A673 (cell line): ENCODE measurements around the gene HDHD3. TPM values are rescaled to one million over a fixed set of nuclear protein-coding genes. Genes with fewer than 3 reads are reported as not detected.

ENCODE experiments used
- BruUV-seq: library from RNA; stranded (reverse); fragments of 400-500 nt; replicated peaks from 2 replicates; lab custom pipeline; 2021; lab: Mats Ljungman, UMichigan
- CTCF ChIA-PET: fragments of 300-600 bp; sonication (Branson Sonifier 250); formaldehyde crosslinking; loops from one replicate; lab custom pipeline; 2022; ENCODE audit warnings: antibody characterized with exemption; lab: Charles Lee
- POLR2A ChIA-PET: fragments of 300-600 bp; sonication (Branson Sonifier 250); formaldehyde crosslinking; loops from one replicate; lab custom pipeline; 2022; ENCODE audit warnings: antibody characterized with exemption; ENCODE audit not compliant: low non-redundant PET; lab: Charles Lee
- DNase-seq: peaks from one replicate; pipeline ENCODE4 v3.0.0-alpha.2; 2015; ENCODE audit warnings: low spot score
- H3K27ac ChIP-seq: fragments of 200-600 bp; sonication (generic); 2 replicates; pipeline ENCODE4 v1.5.1; 2016; ENCODE audit warnings: mixed run types, low read depth, mild to moderate bottlenecking, mixed read lengths, antibody characterized with exemption, low read length; ENCODE audit not compliant: poor library complexity, severe bottlenecking
- H3K27me3 ChIP-seq: fragments of 200-600 bp; sonication (generic); replicated peaks from 2 replicates; pipeline ENCODE4 v1.6.1; 2017; ENCODE audit warnings: mixed run types, low read depth, mild to moderate bottlenecking, mixed read lengths, antibody characterized with exemption, low read length; ENCODE audit not compliant: insufficient read depth, poor library complexity
- H3K36me3 ChIP-seq: fragments of 200-600 bp; sonication (generic); 2 replicates; pipeline ENCODE4 v1.6.1; 2016; ENCODE audit warnings: mixed run types, mild to moderate bottlenecking, mixed read lengths, antibody characterized with exemption, low read length; ENCODE audit not compliant: insufficient read depth, poor library complexity, severe bottlenecking
- H3K4me1 ChIP-seq: fragments of 200-600 bp; sonication (generic); 2 replicates; pipeline ENCODE4 v1.6.1; 2017; ENCODE audit warnings: mixed run types, mild to moderate bottlenecking, mixed read lengths, antibody characterized with exemption, low read length; ENCODE audit not compliant: insufficient read depth, poor library complexity, severe bottlenecking
- H3K4me3 ChIP-seq: fragments of 200-600 bp; sonication (generic); 2 replicates; pipeline ENCODE4 v1.5.1; 2016; ENCODE audit warnings: low read depth, mixed run types, mild to moderate bottlenecking, mixed read lengths, low read length; ENCODE audit not compliant: poor library complexity, severe bottlenecking
- H3K9me3 ChIP-seq: fragments of 200-600 bp; sonication (generic); 2 replicates; pipeline ENCODE4 v1.6.1; 2016; ENCODE audit warnings: mixed run types, low read depth, mild to moderate bottlenecking, mixed read lengths, antibody characterized with exemption, low read length; ENCODE audit not compliant: poor library complexity, severe bottlenecking
- EZH2 ChIP-seq: fragments of 200-600 bp; sonication (generic); IDR thresholded peaks from 2 replicates; pipeline ENCODE4 v1.6.1; 2017; ENCODE audit warnings: borderline replicate concordance, low read depth, mild to moderate bottlenecking, mixed read lengths, antibody characterized with exemption, low read length; ENCODE audit not compliant: poor library complexity, severe bottlenecking
- intact Hi-C: fragments of 100-400 bp; cut with micrococcal nuclease; formaldehyde crosslinking; loops from one replicate; pipeline ENCODE4 v1.10.0; 2022; ENCODE audit not compliant: unreplicated experiment
- total RNA-seq: library from RNA; stranded (reverse); gene quantifications from 2 replicates; pipeline ENCODE4 v1.2.3, GENCODE V29; 2021
- TF ChIP-seq, protein P1 (sequence below): fragments of 300-800, 200-600 bp; sonication (generic); conservative IDR thresholded peaks from 2 replicates; pipeline ENCODE4 v1.5.1; 2017; ENCODE audit warnings: low read depth, mild to moderate bottlenecking, antibody characterized with exemption, low read length, moderate library complexity, mixed read lengths

The HDHD3 gene
- total RNA-seq, 1 experiment from 2014 or later, result 9.4 TPM

DNA sequence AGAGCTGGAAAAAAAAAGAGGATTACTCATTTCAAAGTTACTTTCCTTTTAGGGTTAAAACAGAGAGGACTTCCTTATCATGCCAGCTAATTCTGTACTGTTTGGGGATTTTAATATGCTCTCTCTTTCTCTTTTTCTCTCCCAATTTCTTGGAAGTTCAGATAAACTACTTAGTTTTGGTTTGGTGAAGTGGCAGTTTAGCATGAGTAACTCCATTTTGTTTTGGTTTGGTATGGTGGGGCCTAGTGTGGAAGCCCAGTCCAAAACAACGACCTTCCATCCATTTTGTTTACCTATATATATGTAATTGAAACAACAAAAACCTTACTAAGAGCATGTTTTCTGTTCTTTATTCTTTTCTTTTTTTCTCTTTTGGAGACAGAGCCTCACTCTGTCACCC lies 31.1 kb downstream of the HDHD3 start:
- ChIA-PET POLR2A (interaction anchor here (0.6 kb wide), 1 partner anchor 12 kb away, joined by 4 read pairs; no protein-coding TSS in a partner anchor), CTCF (no interaction called here)
- no peak for DNase-seq
- intact Hi-C loops, result no loop called here
- Histone ChIP-seq H3K27me3 (peaks cover 24% of the 10 kb centered on the region), H3K4me1 (peaks cover 7% of the 10 kb centered on the region), H3K9me3 (no peaks in the 10 kb centered on the region), H3K4me3 (no peak overlapping the region), H3K36me3 (no peaks in the 10 kb centered on the region), H3K27ac (no peak overlapping the region)
- TF ChIP-seq EZH2, result no peak
- TF ChIP-seq, protein P1, sequence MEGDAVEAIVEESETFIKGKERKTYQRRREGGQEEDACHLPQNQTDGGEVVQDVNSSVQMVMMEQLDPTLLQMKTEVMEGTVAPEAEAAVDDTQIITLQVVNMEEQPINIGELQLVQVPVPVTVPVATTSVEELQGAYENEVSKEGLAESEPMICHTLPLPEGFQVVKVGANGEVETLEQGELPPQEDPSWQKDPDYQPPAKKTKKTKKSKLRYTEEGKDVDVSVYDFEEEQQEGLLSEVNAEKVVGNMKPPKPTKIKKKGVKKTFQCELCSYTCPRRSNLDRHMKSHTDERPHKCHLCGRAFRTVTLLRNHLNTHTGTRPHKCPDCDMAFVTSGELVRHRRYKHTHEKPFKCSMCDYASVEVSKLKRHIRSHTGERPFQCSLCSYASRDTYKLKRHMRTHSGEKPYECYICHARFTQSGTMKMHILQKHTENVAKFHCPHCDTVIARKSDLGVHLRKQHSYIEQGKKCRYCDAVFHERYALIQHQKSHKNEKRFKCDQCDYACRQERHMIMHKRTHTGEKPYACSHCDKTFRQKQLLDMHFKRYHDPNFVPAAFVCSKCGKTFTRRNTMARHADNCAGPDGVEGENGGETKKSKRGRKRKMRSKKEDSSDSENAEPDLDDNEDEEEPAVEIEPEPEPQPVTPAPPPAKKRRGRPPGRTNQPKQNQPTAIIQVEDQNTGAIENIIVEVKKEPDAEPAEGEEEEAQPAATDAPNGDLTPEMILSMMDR, result no peak
- no TSS peak for BruUV-seq

GRCh38 chr9:113345190-113345589 lies 31.6 kb downstream of the HDHD3 start:
- H3K27me3 ChIP-seq, result peaks cover 19% of the 10 kb centered on the region
- H3K27ac ChIP-seq, result no peak overlapping the region
- no peak overlapping the region for H3K4me3 ChIP-seq
- intact Hi-C loops, result no loop called here
- ChIA-PET POLR2A (interaction anchor here (0.6 kb wide), 1 partner anchor 13 kb away, joined by 4 read pairs; no protein-coding TSS in a partner anchor), CTCF (no interaction called here)
- H3K36me3 ChIP-seq, result no peaks in the 10 kb centered on the region
- no peaks in the 10 kb centered on the region for H3K9me3 ChIP-seq
- H3K4me1 ChIP-seq, result peaks cover 7% of the 10 kb centered on the region
- TF ChIP-seq EZH2, result no peak
- TF ChIP-seq, protein P1, result no peak
- BruUV-seq, result no TSS peak
- no peak for DNase-seq

GRCh38 chr9:113343732-113344231 lies 33.0 kb downstream of the HDHD3 start:
- CTCF ChIA-PET, result no interaction called here
- Histone ChIP-seq H3K9me3 (no peaks in the 10 kb centered on the region), H3K4me1 (peaks cover 13% of the 10 kb centered on the region), H3K4me3 (no peak overlapping the region), H3K27me3 (peaks cover 7% of the 10 kb centered on the region), H3K27ac (peak overlapping the region; percentile 61), H3K36me3 (no peaks in the 10 kb centered on the region)
- peak; percentile 74 for DNase-seq
- BruUV-seq, result no TSS peak
- POLR2A ChIA-PET, result no interaction called here
- intact Hi-C loops, result no loop called here
- TF ChIP-seq, protein P1, result no peak
